H7 (cell line): ENCODE results near the gene C9orf50. TPM values are rescaled to one million over a fixed set of nuclear protein-coding genes. Genes with fewer than 3 reads are reported as not detected.
"Not testable (repeated sequence)": the region's sequence is repeated elsewhere in the genome, so short reads cannot be mapped to it uniquely, and the experiment has no call there.

ENCODE experiments used
- DNase-seq: peaks from one replicate; pipeline ENCODE4 v3.0.0; 2012
- H3K27me3 ChIP-seq: 2 replicates; pipeline ENCODE4 v1.6.0; 2011; ENCODE audit warnings: mild to moderate bottlenecking, low read length; ENCODE audit not compliant: control insufficient read depth, insufficient read depth
- H3K36me3 ChIP-seq: replicated peaks from 2 replicates; pipeline ENCODE4 v1.5.1; 2011; ENCODE audit warnings: low read length; ENCODE audit not compliant: control insufficient read depth, insufficient read depth
- H3K4me3 ChIP-seq: 2 replicates; pipeline ENCODE4 v1.5.1; 2011; ENCODE audit warnings: low read depth, mild to moderate bottlenecking, control low read depth, low read length, moderate library complexity; ENCODE audit not compliant: insufficient read depth
- total RNA-seq: library from RNA; depleted of rRNA; stranded (reverse); fragments of >200 nt; shearing (Covaris generic); gene quantifications from 2 replicates; pipeline ENCODE4 v1.2.3, GENCODE V29; 2014; rRNA removed

The C9orf50 gene
- not detected in 2 replicates for total RNA-seq

GRCh38 chr9:129620669-129621295 lies at the start of gene C9orf50:
Gene C9orf50 (minus strand): TSS chr9:129621101. CDS start chr9:129620574, 527 bp downstream.
- peak within 1 kb of the TSS; percentile 49 for H3K4me3 ChIP-seq
- DNase-seq, result peak; percentile 71
- no peaks in the 10 kb centered on the region for H3K36me3 ChIP-seq

GRCh38 chr9:129669946-129670345 lies 49.0 kb upstream of the C9orf50 start:
- Histone ChIP-seq H3K27me3 (peaks cover 12% of the 10 kb centered on the region), H3K36me3 (no peaks in the 10 kb centered on the region)
- DNase-seq, result no peak

More at GRCh38 chr9:129620669-129621295, at the start of gene C9orf50:
- peaks cover 26% of the 10 kb centered on the region for H3K27me3 ChIP-seq

GRCh38 chr9:129669141-129669718 lies 48.3 kb upstream of the C9orf50 start:
- peak; percentile 59 for DNase-seq
- H3K27me3 ChIP-seq, result peaks cover 17% of the 10 kb centered on the region
- H3K36me3 ChIP-seq, result no peaks in the 10 kb centered on the region
- H3K4me3 ChIP-seq, result no peak overlapping the region

More at GRCh38 chr9:129669946-129670345, 49.0 kb upstream of the C9orf50 start:
- H3K4me3 ChIP-seq, result no peak overlapping the region

GRCh38 chr9:129667850-129668249 lies 46.9 kb upstream of the C9orf50 start:
- DNase-seq, result peak; percentile 67
- Histone ChIP-seq H3K4me3 (no peak overlapping the region), H3K36me3 (no peaks in the 10 kb centered on the region), H3K27me3 (peaks cover 21% of the 10 kb centered on the region)

GRCh38 chr9:129667378-129667777 lies 46.5 kb upstream of the C9orf50 start:
- no peak for DNase-seq
- peaks cover 21% of the 10 kb centered on the region for H3K27me3 ChIP-seq
- no peaks in the 10 kb centered on the region for H3K36me3 ChIP-seq
- H3K4me3 ChIP-seq, result no peak overlapping the region

- DNase-seq, result peak; percentile 87
- peaks cover 21% of the 10 kb centered on the region for H3K27me3 ChIP-seq
- H3K4me3 ChIP-seq, result peak overlapping the region; percentile 51
- H3K36me3 ChIP-seq, result no peaks in the 10 kb centered on the region
Measured at GRCh38 chr9:129666575-129666974, 45.7 kb upstream of the C9orf50 start.

GRCh38 chr9:129665814-129666520 lies 45.1 kb upstream of the C9orf50 start:
- Histone ChIP-seq H3K36me3 (no peaks in the 10 kb centered on the region), H3K4me3 (peak overlapping the region; percentile 51), H3K27me3 (peaks cover 21% of the 10 kb centered on the region)
- peak; percentile 84 for DNase-seq

GRCh38 chr9:129665389-129665775 lies 44.5 kb upstream of the C9orf50 start, which contains the start of gene PRRX2:
Gene PRRX2 (plus strand): TSS chr9:129665647. CDS start chr9:129665868, 221 bp downstream.
- H3K4me3 ChIP-seq, result peak within 1 kb of the TSS; percentile 51
- DNase-seq, result peak; percentile 91
- H3K27me3 ChIP-seq, result peaks cover 21% of the 10 kb centered on the region
- no peaks in the 10 kb centered on the region for H3K36me3 ChIP-seq

- Histone ChIP-seq H3K27me3 (peaks cover 21% of the 10 kb centered on the region), H3K36me3 (no peaks in the 10 kb centered on the region), H3K4me3 (peak overlapping the region; percentile 42)
- peak; percentile 87 for DNase-seq
Measured at GRCh38 chr9:129664746-129665388, 44.0 kb upstream of the C9orf50 start.

- not testable (repeated sequence) for DNase-seq, H3K36me3 ChIP-seq, H3K4me3 ChIP-seq
- peaks cover 19% of the 10 kb centered on the region for H3K27me3 ChIP-seq
Measured at GRCh38 chr9:129662239-129662638, 41.3 kb upstream of the C9orf50 start.

- H3K27me3 ChIP-seq, result peaks cover 16% of the 10 kb centered on the region
- no peaks in the 10 kb centered on the region for H3K36me3 ChIP-seq
- DNase-seq, result no peak
- H3K4me3 ChIP-seq, result no peak overlapping the region
Measured at GRCh38 chr9:129661029-129661428, 40.1 kb upstream of the C9orf50 start.

GRCh38 chr9:129656795-129657390 lies 36.0 kb upstream of the C9orf50 start:
- H3K36me3 ChIP-seq, result no peaks in the 10 kb centered on the region
- no peak for DNase-seq
- no peaks in the 10 kb centered on the region; the same call in 1 of the 2 replicates for H3K27me3 ChIP-seq
- no peak overlapping the region for H3K4me3 ChIP-seq

GRCh38 chr9:129655696-129656095 lies 34.8 kb upstream of the C9orf50 start:
- no peaks in the 10 kb centered on the region for H3K36me3 ChIP-seq
- no peak overlapping the region for H3K4me3 ChIP-seq
- no peaks in the 10 kb centered on the region; the same call in 1 of the 2 replicates for H3K27me3 ChIP-seq
- no peak for DNase-seq

GRCh38 chr9:129655154-129655553 lies 34.3 kb upstream of the C9orf50 start:
- Histone ChIP-seq H3K36me3 (no peaks in the 10 kb centered on the region), H3K4me3 (no peak overlapping the region), H3K27me3 (no peaks in the 10 kb centered on the region)
- DNase-seq, result no peak
